ENCODE data around the gene TNS3. TPM values are rescaled to one million over a fixed set of nuclear protein-coding genes. Genes with fewer than 3 reads are reported as not detected.

The TNS3 gene
- total and polyA plus RNA-seq, 2 of the 13 experiments (the other 11 are each of a cell fraction or from before 2014, with no cell fraction given), result 52.9 to 55.7 TPM

DNA sequence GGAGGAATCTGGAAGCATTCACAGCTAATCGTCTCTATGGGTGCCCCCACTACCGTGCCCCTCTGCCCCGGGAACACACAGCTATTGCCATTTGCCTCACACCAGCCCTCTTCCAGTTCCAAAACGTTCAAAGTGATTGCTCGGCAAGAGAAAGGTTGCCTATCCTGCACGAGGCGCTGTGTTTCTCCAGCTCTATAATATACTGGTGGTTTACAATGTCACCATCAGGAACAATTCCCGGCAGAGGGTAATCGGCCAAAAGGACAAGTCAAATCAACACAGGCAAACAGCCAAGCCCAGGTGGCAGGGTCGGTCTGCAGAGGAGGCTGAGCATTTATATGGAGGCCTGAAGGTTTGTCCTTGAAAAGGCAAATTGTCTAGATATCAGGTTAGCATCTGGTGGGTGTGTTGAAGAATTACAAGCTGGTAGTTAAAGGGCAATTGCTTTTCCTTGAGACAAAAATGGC is 29.2 kb upstream of the TNS3 start (continued):
- TF ChIP-seq, protein P1, sequence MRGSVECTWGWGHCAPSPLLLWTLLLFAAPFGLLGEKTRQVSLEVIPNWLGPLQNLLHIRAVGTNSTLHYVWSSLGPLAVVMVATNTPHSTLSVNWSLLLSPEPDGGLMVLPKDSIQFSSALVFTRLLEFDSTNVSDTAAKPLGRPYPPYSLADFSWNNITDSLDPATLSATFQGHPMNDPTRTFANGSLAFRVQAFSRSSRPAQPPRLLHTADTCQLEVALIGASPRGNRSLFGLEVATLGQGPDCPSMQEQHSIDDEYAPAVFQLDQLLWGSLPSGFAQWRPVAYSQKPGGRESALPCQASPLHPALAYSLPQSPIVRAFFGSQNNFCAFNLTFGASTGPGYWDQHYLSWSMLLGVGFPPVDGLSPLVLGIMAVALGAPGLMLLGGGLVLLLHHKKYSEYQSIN (CRISPR knock-in tag; IDR thresholded peaks at IDR 0.05; ENCODE audit: borderline replicate concordance), result no peak
- TF ChIP-seq MIER2 (CRISPR knock-in tag; IDR thresholded peaks at IDR 0.05), result no peak
- no peak for TF ChIP-seq TSC22D2 (CRISPR knock-in tag; IDR thresholded peaks at IDR 0.05; ENCODE audit: borderline replicate concordance)
- no peak for TF ChIP-seq SRF (IDR thresholded peaks at IDR 0.05; ENCODE audit: low read depth, low read length)
- no peak for TF ChIP-seq ESRRA (CRISPR knock-in tag; IDR thresholded peaks at IDR 0.05; ENCODE audit: low read depth)
- TF ChIP-seq NCOA2 (CRISPR knock-in tag; IDR thresholded peaks at IDR 0.05), result peak; percentile 28; the same call in 1 of the 2 replicates
- 0 out of 2 replicates have a peak, but pooled peaks have one; percentile 5 for TF ChIP-seq ZNF792 (CRISPR knock-in tag; IDR thresholded peaks at IDR 0.05)
- no peak for TF ChIP-seq MBD4 (IDR thresholded peaks at IDR 0.05; ENCODE audit: borderline replicate concordance, low read length)
- 0 out of 2 replicates have a peak, but pooled peaks have one; percentile 58 for TF ChIP-seq THYN1 (CRISPR knock-in tag; IDR thresholded peaks at IDR 0.05; ENCODE audit: borderline replicate concordance, low read depth)
- TF ChIP-seq SRSF4 (IDR thresholded peaks at IDR 0.05; ENCODE audit: low read depth, low read length, poor library complexity, severe bottlenecking), result no peak
- no peak for TF ChIP-seq NPAS2 (CRISPR knock-in tag; IDR thresholded peaks at IDR 0.05; ENCODE audit: borderline replicate concordance)
- TF ChIP-seq, protein P2, sequence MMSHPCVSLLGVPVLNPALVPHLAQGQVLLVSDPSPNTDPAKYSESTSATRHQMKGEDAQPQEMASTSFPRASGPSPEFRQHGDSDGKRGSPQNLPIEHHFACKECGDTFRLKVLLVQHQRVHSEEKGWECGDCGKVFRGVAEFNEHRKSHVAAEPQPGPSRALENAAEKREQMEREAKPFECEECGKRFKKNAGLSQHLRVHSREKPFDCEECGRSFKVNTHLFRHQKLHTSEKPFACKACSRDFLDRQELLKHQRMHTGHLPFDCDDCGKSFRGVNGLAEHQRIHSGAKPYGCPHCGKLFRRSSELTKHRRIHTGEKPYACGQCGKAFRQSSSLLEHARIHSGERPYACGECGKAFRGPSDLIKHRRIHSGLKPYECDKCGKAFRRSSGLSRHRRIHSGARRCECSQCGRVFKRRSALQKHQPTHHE (CRISPR knock-in tag; IDR thresholded peaks at IDR 0.05; ENCODE audit: borderline replicate concordance), result 0 out of 2 replicates have a peak, but pooled peaks have one; percentile 52
- TF ChIP-seq, protein P3, sequence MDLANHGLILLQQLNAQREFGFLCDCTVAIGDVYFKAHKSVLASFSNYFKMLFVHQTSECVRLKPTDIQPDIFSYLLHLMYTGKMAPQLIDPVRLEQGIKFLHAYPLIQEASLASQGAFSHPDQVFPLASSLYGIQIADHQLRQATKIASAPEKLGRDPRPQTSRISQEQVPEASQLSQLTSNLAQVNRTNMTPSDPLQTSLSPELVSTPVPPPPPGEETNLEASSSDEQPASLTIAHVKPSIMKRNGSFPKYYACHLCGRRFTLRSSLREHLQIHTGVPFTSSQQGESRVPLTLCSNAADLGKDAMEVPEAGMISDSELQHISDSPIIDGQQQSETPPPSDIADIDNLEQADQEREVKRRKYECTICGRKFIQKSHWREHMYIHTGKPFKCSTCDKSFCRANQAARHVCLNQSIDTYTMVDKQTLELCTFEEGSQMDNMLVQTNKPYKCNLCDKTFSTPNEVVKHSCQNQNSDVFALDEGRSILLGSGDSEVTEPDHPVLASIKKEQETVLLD (CRISPR knock-in tag; IDR thresholded peaks at IDR 0.05; ENCODE audit: low read depth), result no peak
- no peak for TF ChIP-seq ZNF260 (CRISPR knock-in tag; IDR thresholded peaks at IDR 0.05; ENCODE audit: borderline replicate concordance, low read depth)
- no peak for TF ChIP-seq ZNF713 (CRISPR knock-in tag; IDR thresholded peaks at IDR 0.05)
- TF ChIP-seq, protein P4, sequence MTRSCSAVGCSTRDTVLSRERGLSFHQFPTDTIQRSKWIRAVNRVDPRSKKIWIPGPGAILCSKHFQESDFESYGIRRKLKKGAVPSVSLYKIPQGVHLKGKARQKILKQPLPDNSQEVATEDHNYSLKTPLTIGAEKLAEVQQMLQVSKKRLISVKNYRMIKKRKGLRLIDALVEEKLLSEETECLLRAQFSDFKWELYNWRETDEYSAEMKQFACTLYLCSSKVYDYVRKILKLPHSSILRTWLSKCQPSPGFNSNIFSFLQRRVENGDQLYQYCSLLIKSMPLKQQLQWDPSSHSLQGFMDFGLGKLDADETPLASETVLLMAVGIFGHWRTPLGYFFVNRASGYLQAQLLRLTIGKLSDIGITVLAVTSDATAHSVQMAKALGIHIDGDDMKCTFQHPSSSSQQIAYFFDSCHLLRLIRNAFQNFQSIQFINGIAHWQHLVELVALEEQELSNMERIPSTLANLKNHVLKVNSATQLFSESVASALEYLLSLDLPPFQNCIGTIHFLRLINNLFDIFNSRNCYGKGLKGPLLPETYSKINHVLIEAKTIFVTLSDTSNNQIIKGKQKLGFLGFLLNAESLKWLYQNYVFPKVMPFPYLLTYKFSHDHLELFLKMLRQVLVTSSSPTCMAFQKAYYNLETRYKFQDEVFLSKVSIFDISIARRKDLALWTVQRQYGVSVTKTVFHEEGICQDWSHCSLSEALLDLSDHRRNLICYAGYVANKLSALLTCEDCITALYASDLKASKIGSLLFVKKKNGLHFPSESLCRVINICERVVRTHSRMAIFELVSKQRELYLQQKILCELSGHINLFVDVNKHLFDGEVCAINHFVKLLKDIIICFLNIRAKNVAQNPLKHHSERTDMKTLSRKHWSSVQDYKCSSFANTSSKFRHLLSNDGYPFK (CRISPR knock-in tag; IDR thresholded peaks at IDR 0.05; ENCODE audit: borderline replicate concordance), result no peak
- TF ChIP-seq, protein P5, sequence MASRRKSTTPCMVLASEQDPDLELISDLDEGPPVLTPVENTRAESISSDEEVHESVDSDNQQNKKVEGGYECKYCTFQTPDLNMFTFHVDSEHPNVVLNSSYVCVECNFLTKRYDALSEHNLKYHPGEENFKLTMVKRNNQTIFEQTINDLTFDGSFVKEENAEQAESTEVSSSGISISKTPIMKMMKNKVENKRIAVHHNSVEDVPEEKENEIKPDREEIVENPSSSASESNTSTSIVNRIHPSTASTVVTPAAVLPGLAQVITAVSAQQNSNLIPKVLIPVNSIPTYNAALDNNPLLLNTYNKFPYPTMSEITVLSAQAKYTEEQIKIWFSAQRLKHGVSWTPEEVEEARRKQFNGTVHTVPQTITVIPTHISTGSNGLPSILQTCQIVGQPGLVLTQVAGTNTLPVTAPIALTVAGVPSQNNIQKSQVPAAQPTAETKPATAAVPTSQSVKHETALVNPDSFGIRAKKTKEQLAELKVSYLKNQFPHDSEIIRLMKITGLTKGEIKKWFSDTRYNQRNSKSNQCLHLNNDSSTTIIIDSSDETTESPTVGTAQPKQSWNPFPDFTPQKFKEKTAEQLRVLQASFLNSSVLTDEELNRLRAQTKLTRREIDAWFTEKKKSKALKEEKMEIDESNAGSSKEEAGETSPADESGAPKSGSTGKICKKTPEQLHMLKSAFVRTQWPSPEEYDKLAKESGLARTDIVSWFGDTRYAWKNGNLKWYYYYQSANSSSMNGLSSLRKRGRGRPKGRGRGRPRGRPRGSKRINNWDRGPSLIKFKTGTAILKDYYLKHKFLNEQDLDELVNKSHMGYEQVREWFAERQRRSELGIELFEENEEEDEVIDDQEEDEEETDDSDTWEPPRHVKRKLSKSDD (CRISPR knock-in tag; IDR thresholded peaks at IDR 0.05; ENCODE audit: low read depth), result no peak
- no peak for TF ChIP-seq ZNF547 (CRISPR knock-in tag; IDR thresholded peaks at IDR 0.05)

All from HepG2 (cell line).